ENCODE measurements around the gene KIRREL2.

The KIRREL2 gene

DNA sequence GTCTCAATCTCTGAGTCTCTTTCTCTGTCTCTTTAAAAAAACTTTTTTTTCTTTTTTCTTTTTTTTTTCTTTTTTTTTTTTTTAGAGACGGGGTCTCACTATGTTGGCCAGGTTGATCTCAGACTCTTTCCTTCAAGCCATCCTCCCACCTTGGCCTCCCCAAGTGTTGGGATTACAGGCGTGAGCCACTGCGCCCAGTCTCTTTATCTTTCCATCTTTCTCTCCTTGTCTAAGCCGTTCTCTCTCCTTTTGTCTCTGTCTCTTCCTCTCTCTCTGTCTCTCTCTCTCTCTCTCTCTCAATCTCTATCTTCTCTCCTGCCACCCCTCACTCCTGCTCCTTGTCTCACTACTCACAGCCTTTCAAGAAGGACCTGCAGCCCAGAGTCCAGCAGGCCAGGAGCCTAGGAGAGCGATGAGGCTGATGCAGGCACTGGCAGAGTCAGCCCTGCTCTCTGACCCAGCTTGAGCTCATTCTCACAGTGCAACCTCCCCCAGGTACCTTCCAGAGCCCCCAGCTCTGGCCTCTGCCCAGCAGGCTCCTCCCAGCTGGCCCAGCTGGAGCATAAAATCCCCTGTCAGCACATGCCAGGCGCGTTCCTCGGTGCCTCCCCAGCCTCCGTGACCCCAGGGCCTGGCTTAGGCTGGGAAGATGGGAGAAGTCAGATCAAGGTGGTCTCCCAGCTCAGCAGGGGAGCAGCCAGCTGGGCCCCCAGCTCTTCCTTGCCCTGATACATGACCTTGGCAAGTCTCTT, 4.5 kb upstream of the KIRREL2 start, which contains the start of gene NPHS1:
NPHS1 (minus strand) TSS at position 476 of the 752 bp plus-strand sequence. CDS start 667 bp downstream, outside the sequence.
- no peak within 1 kb of the TSS for H3K4me3 ChIP-seq (ENCODE audit: low read depth, low read length)
- no peak for TF ChIP-seq CTCF (IDR thresholded peaks at IDR 0.05; ENCODE audit: insufficient read depth, low read depth, low read length, missing control alignments)
- DNase-seq (ENCODE audit: low read depth) = no peak

GRCh38 chr19:35853038-35853756, 3.5 kb upstream of the KIRREL2 start:
- no peak for TF ChIP-seq CTCF (IDR thresholded peaks at IDR 0.05; ENCODE audit: insufficient read depth, low read depth, low read length, missing control alignments)
- no peak overlapping the region for H3K4me3 ChIP-seq (ENCODE audit: low read depth, low read length)
- DNase-seq (ENCODE audit: low read depth) = no peak

DNA sequence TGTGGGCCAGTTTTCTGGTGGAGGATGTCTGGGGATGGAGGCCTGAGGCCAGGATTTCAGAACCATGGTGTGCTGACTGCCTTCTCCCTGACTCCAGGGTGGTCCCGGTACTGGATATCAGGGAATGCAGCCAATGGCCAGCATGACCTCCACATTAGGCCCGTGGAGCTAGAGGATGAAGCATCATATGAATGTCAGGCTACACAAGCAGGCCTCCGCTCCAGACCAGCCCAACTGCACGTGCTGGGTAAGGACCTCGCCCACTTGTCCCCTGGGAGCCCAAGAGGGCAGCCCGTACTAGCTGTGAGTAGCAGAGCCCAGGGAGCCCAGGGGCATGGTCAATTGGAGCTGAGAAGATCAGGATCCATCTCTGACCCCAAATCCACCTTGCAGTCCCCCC, 1.6 kb downstream of the KIRREL2 start:
- DNase-seq (ENCODE audit: low read depth) = no peak
- no peak for TF ChIP-seq CTCF (IDR thresholded peaks at IDR 0.05; ENCODE audit: insufficient read depth, low read depth, low read length, missing control alignments)
- no peak overlapping the region for H3K4me3 ChIP-seq (ENCODE audit: low read depth, low read length)

DNA sequence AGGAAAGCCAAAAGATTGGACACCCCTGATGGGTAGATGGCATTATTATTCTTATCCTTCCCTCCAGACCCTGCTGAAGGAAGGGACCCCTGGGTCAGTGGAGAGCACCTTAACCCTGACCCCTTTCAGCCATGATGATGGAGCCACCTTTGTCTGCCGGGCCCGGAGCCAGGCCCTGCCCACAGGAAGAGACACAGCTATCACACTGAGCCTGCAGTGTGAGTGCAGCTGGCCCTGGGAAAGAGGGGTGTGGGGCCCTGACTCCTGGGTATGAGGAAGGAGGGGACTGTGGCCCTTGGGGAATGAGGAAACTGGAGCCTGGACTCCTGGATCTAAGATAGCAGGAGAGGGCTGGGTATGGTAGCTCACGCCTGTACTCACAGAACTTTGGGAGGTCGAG, 2.7 kb downstream of the KIRREL2 start:
- TF ChIP-seq CTCF (IDR thresholded peaks at IDR 0.05; ENCODE audit: insufficient read depth, low read depth, low read length, missing control alignments) = no peak
- DNase-seq (ENCODE audit: low read depth) = no peak
- no peak overlapping the region for H3K4me3 ChIP-seq (ENCODE audit: low read depth, low read length)

DNA sequence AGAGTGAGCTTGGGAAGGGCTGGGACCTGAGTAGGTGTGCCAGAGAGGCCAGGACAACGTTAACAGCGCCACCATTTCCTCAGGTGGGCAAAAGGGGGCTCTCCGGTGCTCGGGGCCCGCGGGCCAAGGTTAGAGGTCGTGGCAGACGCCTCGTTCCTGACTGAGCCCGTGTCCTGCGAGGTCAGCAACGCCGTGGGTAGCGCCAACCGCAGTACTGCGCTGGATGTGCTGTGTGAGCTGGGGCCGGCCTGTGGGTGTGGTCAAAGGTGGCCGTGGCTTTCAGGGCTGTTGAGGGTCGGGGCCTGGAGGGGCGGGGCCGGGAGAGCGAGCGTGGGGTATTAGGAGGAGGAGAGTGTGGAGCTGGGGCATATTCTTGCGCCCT, 3.7 kb downstream of the KIRREL2 start:
- no peak for TF ChIP-seq CTCF (IDR thresholded peaks at IDR 0.05; ENCODE audit: insufficient read depth, low read depth, low read length, missing control alignments)
- no peak for DNase-seq (ENCODE audit: low read depth)
- H3K4me3 ChIP-seq (ENCODE audit: low read depth, low read length) = no peak overlapping the region

DNA sequence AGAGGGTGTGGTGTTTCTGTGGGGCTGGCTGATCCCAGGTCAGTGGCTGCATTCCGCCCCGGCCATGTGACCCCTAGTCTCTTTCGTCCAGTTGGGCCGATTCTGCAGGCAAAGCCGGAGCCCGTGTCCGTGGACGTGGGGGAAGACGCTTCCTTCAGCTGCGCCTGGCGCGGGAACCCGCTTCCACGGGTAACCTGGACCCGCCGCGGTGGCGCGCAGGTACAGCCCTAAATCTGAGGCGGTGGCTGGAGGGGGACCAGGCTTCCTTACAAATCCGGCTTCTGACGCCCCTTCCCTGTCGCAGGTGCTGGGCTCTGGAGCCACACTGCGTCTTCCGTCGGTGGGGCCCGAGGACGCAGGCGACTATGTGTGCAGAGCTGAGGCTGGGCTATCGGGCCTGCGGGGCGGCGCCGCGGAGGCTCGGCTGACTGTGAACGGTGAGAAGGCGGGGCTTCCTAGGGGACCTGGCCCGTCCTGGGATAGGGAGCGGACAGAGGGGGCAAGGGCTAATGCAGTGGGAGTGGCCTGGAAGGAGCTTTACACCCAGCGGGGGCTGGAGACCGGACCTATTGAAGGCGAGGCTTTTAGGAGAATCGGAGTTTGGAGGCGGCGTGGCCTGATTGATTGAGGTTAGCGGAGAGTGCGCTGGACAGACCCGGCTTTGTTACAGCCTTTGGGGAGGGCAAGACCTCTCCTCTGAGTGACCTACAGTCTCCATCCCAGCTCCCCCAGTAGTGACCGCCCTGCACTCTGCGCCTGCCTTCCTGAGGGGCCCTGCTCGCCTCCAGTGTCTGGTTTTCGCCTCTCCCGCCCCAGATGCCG, 4.3 kb downstream of the KIRREL2 start:
- no peak for TF ChIP-seq CTCF (IDR thresholded peaks at IDR 0.05; ENCODE audit: insufficient read depth, low read depth, low read length, missing control alignments)
- H3K4me3 ChIP-seq (ENCODE audit: low read depth, low read length) = no peak overlapping the region
- DNase-seq (ENCODE audit: low read depth) = no peak

All from GM12865 (cell line).